PC-9 (cell line): ENCODE data around the gene RNF157. TPM values are rescaled to one million over a fixed set of nuclear protein-coding genes. Genes with fewer than 3 reads are reported as not detected.

ENCODE experiments used
- BruUV-seq: library from RNA; stranded (reverse); fragments of 400-500 nt; replicated peaks from 2 replicates; lab custom pipeline; 2021; lab: Mats Ljungman, UMichigan
- CTCF ChIA-PET: fragments of 300-600 bp; sonication (Branson Sonifier 250); formaldehyde crosslinking; loops from one replicate; lab custom pipeline; 2022; ENCODE audit warnings: antibody characterized with exemption; lab: Charles Lee
- POLR2A ChIA-PET: fragments of 300-600 bp; sonication (Branson Sonifier 250); formaldehyde crosslinking; loops from one replicate; lab custom pipeline; 2022; ENCODE audit warnings: antibody characterized with exemption; ENCODE audit not compliant: unreplicated experiment; lab: Charles Lee
- DNase-seq, 2 experiments: peaks; one replicate each; pipeline versions ENCODE4 v3.0.0 to v3.0.0-alpha.2; 2015 to 2022; ENCODE audit warnings: mixed read lengths in 1 of 2
- H2AFZ ChIP-seq: fragments of 200-600 bp; sonication (generic); 2 replicates; pipeline ENCODE4 v1.8.1; 2017; ENCODE audit warnings: antibody characterized with exemption
- H3F3A ChIP-seq: fragments of 200-600 bp; sonication (generic); 2 replicates; pipeline ENCODE4 v1.8.1; 2017; ENCODE audit warnings: antibody characterized with exemption, mild to moderate bottlenecking, low read depth; ENCODE audit not compliant: insufficient read depth
- H3K27ac ChIP-seq: fragments of 200-600 bp; sonication (generic); 2 replicates; pipeline ENCODE4 v1.6.1; 2016; ENCODE audit warnings: mixed run types
- H3K27me3 ChIP-seq: fragments of 200-600 bp; sonication (generic); 2 replicates; pipeline ENCODE4 v1.6.1; 2016; ENCODE audit warnings: low read depth, mixed run types; ENCODE audit not compliant: insufficient read depth
- H3K36me3 ChIP-seq: fragments of 200-600 bp; sonication (generic); 2 replicates; pipeline ENCODE4 v1.6.1; 2016; ENCODE audit warnings: low read depth, mixed run types
- H3K4me1 ChIP-seq: fragments of 200-600 bp; sonication (generic); replicated peaks from 2 replicates; pipeline ENCODE4 v1.6.1; 2016; ENCODE audit warnings: mixed run types; ENCODE audit not compliant: insufficient read depth
- H3K4me2 ChIP-seq: fragments of 200-600 bp; sonication (generic); 2 replicates; pipeline ENCODE4 v1.6.1; 2017; ENCODE audit warnings: mixed run types
- H3K4me3 ChIP-seq: fragments of 200-600 bp; sonication (generic); 2 replicates; pipeline ENCODE4 v1.6.1; 2016; ENCODE audit warnings: mixed run types
- H3K79me2 ChIP-seq: fragments of 200-600 bp; sonication (generic); 2 replicates; pipeline ENCODE4 v1.6.1; 2017; ENCODE audit warnings: low read depth, mixed run types
- H3K9me2 ChIP-seq: fragments of 200-600 bp; sonication (generic); 2 replicates; pipeline ENCODE4 v1.8.1; 2017; ENCODE audit warnings: mild to moderate bottlenecking; ENCODE audit not compliant: insufficient read depth
- H3K9me3 ChIP-seq: fragments of 200-600 bp; sonication (generic); 2 replicates; pipeline ENCODE4 v1.8.1; 2016; ENCODE audit warnings: low read depth; ENCODE audit not compliant: insufficient read depth
- H4K20me1 ChIP-seq: fragments of 200-600 bp; sonication (generic); 2 replicates; pipeline ENCODE4 v1.8.1; 2017; ENCODE audit not compliant: insufficient read depth
- EZH2 ChIP-seq: fragments of 200-600 bp; sonication (generic); IDR thresholded peaks from 2 replicates; pipeline ENCODE4 v1.8.0; 2017; ENCODE audit warnings: antibody characterized with exemption, low read depth
- intact Hi-C: fragments of 100-400 bp; cut with micrococcal nuclease; formaldehyde crosslinking; loops from one replicate; pipeline ENCODE4 v1.10.0; 2022; ENCODE audit not compliant: unreplicated experiment
- total RNA-seq: library from RNA; stranded (reverse); gene quantifications from 2 replicates; pipeline ENCODE4 v1.2.3, GENCODE V29; 2021
- TF ChIP-seq, protein P1 (sequence below): fragments of 200-600 bp; sonication (generic); conservative IDR thresholded peaks from 2 replicates; pipeline ENCODE4 v1.6.1; 2017; ENCODE audit warnings: mixed run types, antibody characterized with exemption, mild to moderate bottlenecking, moderate library complexity

RNF157 gene
- total RNA-seq, 1 experiment from 2014 or later = 7.2 TPM

DNA sequence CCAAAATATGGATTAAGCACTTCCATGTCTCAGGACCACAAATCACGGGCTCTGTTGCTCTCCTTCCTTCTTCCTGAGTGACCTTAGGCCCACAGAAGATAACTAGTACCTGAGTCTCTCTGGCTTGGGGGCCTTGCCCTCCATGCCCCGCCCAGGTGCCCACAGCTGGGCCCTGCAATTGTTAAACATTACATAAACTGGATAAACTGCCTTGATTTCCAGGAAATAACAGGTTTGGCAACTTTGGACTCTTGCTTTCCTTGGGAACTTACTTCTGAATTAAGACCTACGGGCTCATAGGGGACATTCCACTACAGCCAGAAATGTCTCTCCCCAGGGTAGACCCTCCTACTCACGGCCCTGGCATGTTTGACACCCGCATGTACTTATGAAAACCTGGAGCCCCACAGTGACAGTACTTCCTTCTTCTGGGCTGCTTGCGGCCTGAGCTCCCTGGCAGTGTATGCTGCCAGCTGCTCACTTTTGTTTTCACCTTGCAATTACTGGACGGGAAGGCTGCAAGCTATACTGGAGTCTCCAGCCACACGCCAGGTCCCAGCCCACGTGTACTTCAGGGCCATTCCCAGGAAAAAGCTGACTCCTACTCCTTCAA lies 22.5 kb upstream of the RNF157 start:
- no peaks in the 10 kb centered on the region for H4K20me1 ChIP-seq
- no peaks in the 10 kb centered on the region for H3K9me3 ChIP-seq
- no peak overlapping the region for H2AFZ ChIP-seq
- no peak for TF ChIP-seq EZH2
- TF ChIP-seq, protein P1, sequence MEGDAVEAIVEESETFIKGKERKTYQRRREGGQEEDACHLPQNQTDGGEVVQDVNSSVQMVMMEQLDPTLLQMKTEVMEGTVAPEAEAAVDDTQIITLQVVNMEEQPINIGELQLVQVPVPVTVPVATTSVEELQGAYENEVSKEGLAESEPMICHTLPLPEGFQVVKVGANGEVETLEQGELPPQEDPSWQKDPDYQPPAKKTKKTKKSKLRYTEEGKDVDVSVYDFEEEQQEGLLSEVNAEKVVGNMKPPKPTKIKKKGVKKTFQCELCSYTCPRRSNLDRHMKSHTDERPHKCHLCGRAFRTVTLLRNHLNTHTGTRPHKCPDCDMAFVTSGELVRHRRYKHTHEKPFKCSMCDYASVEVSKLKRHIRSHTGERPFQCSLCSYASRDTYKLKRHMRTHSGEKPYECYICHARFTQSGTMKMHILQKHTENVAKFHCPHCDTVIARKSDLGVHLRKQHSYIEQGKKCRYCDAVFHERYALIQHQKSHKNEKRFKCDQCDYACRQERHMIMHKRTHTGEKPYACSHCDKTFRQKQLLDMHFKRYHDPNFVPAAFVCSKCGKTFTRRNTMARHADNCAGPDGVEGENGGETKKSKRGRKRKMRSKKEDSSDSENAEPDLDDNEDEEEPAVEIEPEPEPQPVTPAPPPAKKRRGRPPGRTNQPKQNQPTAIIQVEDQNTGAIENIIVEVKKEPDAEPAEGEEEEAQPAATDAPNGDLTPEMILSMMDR = no peak
- no TSS peak for BruUV-seq
- peaks cover 75% of the 10 kb centered on the region for H3K4me1 ChIP-seq
- intact Hi-C loops = loop anchor here (1.0 to 2.0 kb wide), 3 partner anchors 11 to 130 kb away; no protein-coding TSS in a partner anchor
- peak overlapping the region; percentile 12; the same call in 1 of the 2 replicates for H3K4me3 ChIP-seq
- no peaks in the 10 kb centered on the region for H3K36me3 ChIP-seq
- ChIA-PET CTCF (interaction anchor here (0.5 to 1.6 kb wide), 5 partner anchors 17 to 308 kb away, joined by 3 to 5 read pairs (median 4); no protein-coding TSS in a partner anchor), POLR2A (interaction anchor here (0.9 kb wide), 1 partner anchor 483 kb away, joined by 6 read pairs; no protein-coding TSS in a partner anchor)
- H3K4me2 ChIP-seq = peak overlapping the region; percentile 89
- peak overlapping the region; percentile 88 for H3K27ac ChIP-seq
- no peaks in the 10 kb centered on the region for H3K27me3 ChIP-seq
- peak; percentile 70 to 97 for DNase-seq
- no peaks in the 10 kb centered on the region for H3K9me2 ChIP-seq
- peaks cover 46% of the 10 kb centered on the region for H3F3A ChIP-seq
- peaks cover 22% of the 10 kb centered on the region for H3K79me2 ChIP-seq

DNA sequence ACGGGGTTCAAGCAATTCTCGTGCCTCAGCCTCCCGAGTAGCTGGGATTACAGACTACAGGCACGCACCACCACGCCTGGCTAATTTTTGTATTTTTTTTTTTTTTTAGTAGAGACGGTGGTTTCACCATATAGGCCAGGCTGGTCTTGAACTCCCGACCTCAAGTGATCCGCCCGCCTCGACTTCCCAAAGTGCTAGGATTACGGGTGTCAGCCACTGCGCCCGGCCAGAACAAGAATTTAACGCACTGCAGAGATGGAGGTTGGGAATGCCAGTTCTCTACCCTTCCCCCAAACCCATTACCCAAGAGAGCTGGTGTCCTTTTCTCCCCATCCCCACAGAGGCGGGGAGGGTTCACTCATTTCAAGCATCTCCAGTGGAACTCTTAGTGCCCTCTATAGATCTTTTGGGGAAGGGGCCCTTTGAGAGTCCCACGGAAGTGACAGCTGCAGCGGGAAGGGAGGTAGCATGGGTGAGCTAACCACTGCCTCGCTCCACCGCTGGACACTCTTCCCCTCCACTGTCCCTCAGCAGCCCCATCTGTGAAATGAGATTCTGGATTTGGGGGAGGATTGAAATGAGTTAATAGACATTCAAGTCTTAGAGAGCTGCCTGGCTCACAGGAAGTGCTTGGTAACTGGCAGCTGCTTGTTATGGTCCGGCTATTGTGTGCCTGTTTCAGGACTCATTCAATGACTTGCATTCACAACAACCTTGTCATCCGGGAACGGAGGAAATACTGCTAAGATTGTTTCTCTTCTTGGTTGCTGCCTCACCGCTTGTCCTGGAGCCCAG lies 21.3 kb upstream of the RNF157 start:
- CTCF ChIA-PET = interaction anchor here (1.6 kb wide), 1 partner anchor 18 kb away, joined by 5 read pairs; no protein-coding TSS in a partner anchor
- H3K4me1 ChIP-seq = peaks cover 64% of the 10 kb centered on the region
- no peak overlapping the region for H3K4me3 ChIP-seq
- H3K9me2 ChIP-seq = no peaks in the 10 kb centered on the region
- H3K9me3 ChIP-seq = no peaks in the 10 kb centered on the region
- no peak for DNase-seq
- peak overlapping the region; percentile 89 for H3K4me2 ChIP-seq
- no peaks in the 10 kb centered on the region for H4K20me1 ChIP-seq
- no peak overlapping the region for H2AFZ ChIP-seq
- TF ChIP-seq, protein P1 = no peak
- no peak for TF ChIP-seq EZH2
- POLR2A ChIA-PET = interaction anchor here (0.6 kb wide), 1 partner anchor 261 kb away, joined by 3 read pairs; no protein-coding TSS in a partner anchor
- no peaks in the 10 kb centered on the region for H3K36me3 ChIP-seq
- H3K27ac ChIP-seq = peak overlapping the region; percentile 88
- BruUV-seq = no TSS peak
- H3K79me2 ChIP-seq = peaks cover 10% of the 10 kb centered on the region
- intact Hi-C loops = loop anchor here (1.0 to 2.0 kb wide), 3 partner anchors 9 to 129 kb away; no protein-coding TSS in a partner anchor
- peaks cover 46% of the 10 kb centered on the region for H3F3A ChIP-seq
- H3K27me3 ChIP-seq = no peaks in the 10 kb centered on the region

DNA sequence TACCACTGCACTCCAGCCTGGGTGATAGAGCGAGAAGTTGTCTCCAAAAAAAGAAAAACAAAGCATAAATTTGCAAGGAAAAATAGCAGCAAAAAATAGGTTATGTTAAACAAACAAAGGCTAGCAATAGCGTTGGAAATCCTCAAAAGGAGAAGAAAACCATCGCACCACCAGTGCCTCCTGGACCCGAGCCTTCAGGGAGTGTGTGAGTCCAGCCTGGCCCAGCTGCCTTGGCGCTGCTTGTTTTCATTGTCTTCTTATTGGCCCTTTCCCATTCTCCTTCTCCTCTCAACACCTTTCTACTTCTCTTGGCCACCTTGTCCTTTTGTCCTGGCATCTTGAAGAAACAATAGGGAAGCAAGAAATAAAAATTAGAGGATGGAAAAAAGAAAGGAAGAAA lies 20.4 kb upstream of the RNF157 start:
- no TSS peak for BruUV-seq
- Histone ChIP-seq H3F3A (peaks cover 46% of the 10 kb centered on the region), H3K27ac (no peak overlapping the region), H3K4me2 (0 out of 2 replicates have a peak overlapping the region, but pooled peaks have one; percentile 56), H3K9me2 (no peaks in the 10 kb centered on the region), H2AFZ (no peak overlapping the region), H3K4me1 (peaks cover 64% of the 10 kb centered on the region), H4K20me1 (no peaks in the 10 kb centered on the region), H3K27me3 (no peaks in the 10 kb centered on the region), H3K4me3 (no peak overlapping the region), H3K79me2 (peaks cover under 1% of the 10 kb centered on the region; the same call in 1 of the 2 replicates), H3K36me3 (no peaks in the 10 kb centered on the region), H3K9me3 (no peaks in the 10 kb centered on the region)
- intact Hi-C loops = no loop called here
- DNase-seq = no peak
- ChIA-PET CTCF (no interaction called here), POLR2A (no interaction called here)
- no peak for TF ChIP-seq EZH2
